IgD-negative memory B cell (primary cell): Measurements from ENCODE around the gene TSPAN31. TPM values are rescaled to one million over a fixed set of nuclear protein-coding genes. Genes with fewer than 3 reads are reported as not detected.

Experiments
- H3K27ac Mint-ChIP-seq, 3 donors: one replicate each; pipeline ENCODE4 v1.8.0; 2020 to 2022; ENCODE audit warnings: mild to moderate bottlenecking in 3 of 3, mixed read lengths in 3 of 3, moderate library complexity in 1 of 3
- H3K27me3 Mint-ChIP-seq: one replicate; pipeline ENCODE4 v1.8.0; 2021; ENCODE audit warnings: mixed read lengths
- H3K36me3 Mint-ChIP-seq: one replicate; pipeline ENCODE4 v1.8.0; 2020; ENCODE audit warnings: mild to moderate bottlenecking, mixed read lengths
- H3K4me1 Mint-ChIP-seq, 3 donors: one replicate each; pipeline ENCODE4 v1.8.0; 2020 to 2022; ENCODE audit warnings: mixed read lengths in 3 of 3, mild to moderate bottlenecking in 1 of 3
- H3K4me3 Mint-ChIP-seq, 4 donors: one replicate each; pipeline ENCODE4 v1.8.0; 2020 to 2022; ENCODE audit warnings: mild to moderate bottlenecking in 4 of 4, mixed read lengths in 4 of 4, moderate library complexity in 3 of 4
- H3K9me3 Mint-ChIP-seq, 3 donors: one replicate each; pipeline ENCODE4 v1.8.0; 2020 to 2021; ENCODE audit warnings: mixed read lengths in 3 of 3, mild to moderate bottlenecking in 1 of 3
- polyA plus RNA-seq: library from polyadenylated mRNA; unstranded; fragments of 300-500 nt; fragmentation: Illumina TruSeq; gene quantifications from one replicate; pipeline ENCODE4 v1.2.3, GENCODE V29; 2021

Gene TSPAN31
- polyA plus RNA-seq, 1 donor from 2014 or later = 52.8 TPM

DNA sequence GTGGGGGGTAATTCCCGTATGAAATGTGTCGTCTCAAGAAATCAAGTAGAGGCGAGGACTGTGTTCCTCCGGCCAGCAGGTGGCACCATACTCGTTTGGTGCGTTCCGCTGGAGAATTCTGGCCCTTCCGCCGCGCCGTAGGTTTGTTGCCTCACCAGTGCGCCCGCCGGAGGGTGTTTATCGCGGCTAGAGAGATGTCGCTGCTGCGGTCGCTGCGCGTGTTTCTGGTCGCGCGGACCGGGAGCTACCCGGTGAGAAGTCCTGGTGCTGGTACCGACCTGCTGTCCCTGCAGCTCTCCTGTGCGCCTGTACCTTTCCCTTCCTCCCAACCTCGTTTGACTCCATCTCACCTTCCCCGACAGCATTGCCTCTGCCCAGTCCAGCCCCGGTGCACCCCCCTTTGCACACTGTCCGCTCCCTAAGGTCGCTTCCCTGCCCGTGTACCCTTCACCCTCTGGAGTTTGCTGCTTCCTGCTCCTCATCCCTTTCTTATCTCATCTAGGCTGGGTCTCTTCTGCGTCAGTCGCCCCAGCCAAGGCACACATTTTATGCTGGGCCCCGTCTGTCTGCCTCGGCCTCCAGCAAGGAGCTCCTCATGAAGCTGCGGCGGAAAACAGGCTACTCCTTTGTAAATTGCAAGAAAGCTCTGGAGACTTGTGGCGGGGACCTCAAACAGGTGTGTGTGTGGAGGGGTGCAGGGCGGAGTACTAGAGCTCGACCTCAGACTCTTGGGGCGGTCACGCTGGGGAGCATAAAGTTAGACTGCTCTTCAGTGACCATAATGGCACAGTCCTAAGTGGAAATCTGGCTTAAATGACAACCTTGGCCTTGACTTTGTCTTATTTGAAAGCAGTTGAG is 38.0 kb downstream of the TSPAN31 start, which contains the start of gene TSFM:
Gene TSFM (plus strand): TSS at position 180 of the 858 bp plus-strand sequence. CDS start 15 bp downstream, at position 195.
- peaks cover 3% of the 10 kb centered on the region for H3K36me3 Mint-ChIP-seq
- no peaks in the 10 kb centered on the region for H3K9me3 Mint-ChIP-seq
- H3K27ac Mint-ChIP-seq = peak within 1 kb of the TSS; percentile 93 to 99 (median 96)
- H3K4me1 Mint-ChIP-seq = peaks cover 11 to 20% (median 11%) of the 10 kb centered on the region in 3 donors
- H3K27me3 Mint-ChIP-seq = no peaks in the 10 kb centered on the region
- H3K4me3 Mint-ChIP-seq = peak within 1 kb of the TSS; percentile 96 to 100 (median 100)

DNA sequence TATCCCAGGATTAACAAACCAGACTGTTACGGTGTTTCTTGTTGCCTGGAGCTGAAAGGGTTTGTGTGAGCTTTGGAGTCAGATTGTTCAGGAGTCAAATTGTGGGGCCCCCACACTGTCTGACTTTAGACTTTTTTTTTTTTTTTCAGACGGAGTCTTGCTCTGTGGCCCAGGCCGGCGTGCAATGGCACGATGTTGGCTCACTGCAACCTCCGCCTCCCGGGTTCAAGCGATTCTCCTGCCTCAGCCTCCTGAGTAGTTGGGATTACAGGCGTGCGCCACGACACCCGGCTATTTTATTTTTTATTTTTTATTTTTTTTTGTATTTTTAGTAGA is 38.6 kb downstream of the TSPAN31 start:
- Mint-ChIP-seq H3K27me3 (no peaks in the 10 kb centered on the region), H3K36me3 (peaks cover 3% of the 10 kb centered on the region), H3K9me3 (no peaks in the 10 kb centered on the region), H3K4me1 (peaks cover 11 to 20% (median 11%) of the 10 kb centered on the region in 3 donors), H3K4me3 (peak overlapping the region; percentile 96 to 100 (median 100)), H3K27ac (peak overlapping the region in 2 of 3 donors; percentile 93 to 99)

DNA sequence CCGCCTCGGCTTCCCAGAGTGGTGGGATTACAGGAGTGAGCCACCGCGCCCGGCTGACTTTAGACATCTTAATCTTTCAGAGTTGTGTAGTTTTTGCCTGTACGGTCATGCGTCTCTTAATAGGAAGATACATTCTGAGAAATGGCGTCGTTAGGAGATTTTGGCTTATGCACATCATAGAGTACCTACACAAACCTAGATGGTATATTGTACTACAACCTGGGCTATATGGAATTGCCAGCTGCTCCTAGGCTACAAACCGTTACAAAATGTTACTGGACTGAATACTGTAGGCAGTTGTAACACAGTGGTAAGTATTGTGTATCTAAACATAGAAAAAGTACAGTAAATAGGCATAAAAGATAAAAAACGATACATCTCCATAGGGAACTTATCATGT is 39.0 kb downstream of the TSPAN31 start:
- no peaks in the 10 kb centered on the region for H3K9me3 Mint-ChIP-seq
- peak overlapping the region in 1 of 3 donors; percentile 75 for H3K27ac Mint-ChIP-seq
- H3K4me1 Mint-ChIP-seq = peaks cover 11 to 20% (median 11%) of the 10 kb centered on the region in 3 donors
- H3K4me3 Mint-ChIP-seq = peak overlapping the region; percentile 58 to 96 (median 73)
- peaks cover 3% of the 10 kb centered on the region for H3K36me3 Mint-ChIP-seq
- H3K27me3 Mint-ChIP-seq = no peaks in the 10 kb centered on the region

DNA sequence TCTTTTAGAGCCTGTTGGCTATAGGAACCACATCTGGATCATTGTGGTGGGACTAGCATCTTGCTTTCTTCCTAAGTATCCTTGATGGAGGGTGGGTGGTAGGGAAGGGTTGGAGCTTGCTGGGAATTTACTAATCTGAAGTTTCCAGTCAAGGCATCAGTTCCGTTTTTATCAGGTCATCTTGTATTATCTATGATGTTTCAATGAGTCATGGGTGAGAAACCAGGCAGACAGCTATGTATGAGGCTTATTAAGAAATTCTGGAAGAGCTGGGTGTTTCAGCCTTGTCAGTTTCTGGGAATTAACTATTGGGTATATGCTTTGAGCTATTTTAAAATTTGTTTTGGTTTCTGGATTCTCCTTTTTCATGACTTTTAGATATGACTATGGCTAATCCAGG is 49.1 kb downstream of the TSPAN31 start:
- Mint-ChIP-seq H3K27me3 (no peaks in the 10 kb centered on the region), H3K27ac (peak overlapping the region in 1 of 3 donors; percentile 73), H3K4me3 (peak overlapping the region in 1 of 4 donors; percentile 55), H3K4me1 (peaks cover 0 to 1% (median 0%) of the 10 kb centered on the region in 3 donors), H3K9me3 (no peaks in the 10 kb centered on the region), H3K36me3 (no peaks in the 10 kb centered on the region)

DNA sequence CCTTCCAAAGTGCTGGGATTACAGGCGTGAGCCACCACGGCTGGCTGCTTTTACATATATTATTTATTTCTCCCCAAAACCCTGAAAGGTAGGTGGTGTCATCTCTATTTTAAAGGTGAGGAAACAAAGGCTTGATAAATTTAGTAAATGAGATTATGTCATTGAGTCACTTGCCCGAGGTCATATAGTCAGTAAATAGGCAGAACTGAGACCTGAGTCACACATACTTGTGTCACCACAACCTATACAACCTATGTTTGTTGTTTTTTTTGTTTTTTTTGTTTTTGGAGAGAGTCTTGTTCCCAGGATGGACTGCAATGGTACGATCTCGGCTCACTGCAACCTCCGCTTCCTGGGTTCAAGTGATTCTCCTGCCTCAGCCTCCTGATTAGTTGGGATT is 50.5 kb downstream of the TSPAN31 start:
- Mint-ChIP-seq H3K27ac (peak overlapping the region in 1 of 3 donors; percentile 73), H3K4me1 (no peaks in the 10 kb centered on the region), H3K4me3 (no peak overlapping the region), H3K36me3 (no peaks in the 10 kb centered on the region), H3K9me3 (no peaks in the 10 kb centered on the region), H3K27me3 (no peaks in the 10 kb centered on the region)

DNA sequence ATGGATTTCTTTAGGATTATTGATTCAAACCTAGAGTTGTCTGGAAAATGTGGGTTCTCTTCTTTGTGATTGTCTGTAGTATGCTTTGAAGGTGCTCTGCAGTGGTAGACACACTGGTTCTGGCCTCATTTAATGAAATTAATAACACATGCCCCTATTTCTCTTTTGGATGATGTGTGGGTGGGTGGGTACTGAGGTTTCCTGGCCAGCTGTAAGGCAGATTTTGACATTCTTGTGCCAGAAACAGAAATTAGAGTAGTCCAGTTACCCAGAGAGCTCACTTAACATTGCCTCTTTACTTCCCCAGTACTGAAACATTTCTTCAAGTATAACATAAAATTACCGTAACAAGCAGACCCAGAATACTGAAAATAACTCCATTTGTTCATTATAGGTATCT is 52.2 kb downstream of the TSPAN31 start:
- no peak overlapping the region for H3K4me3 Mint-ChIP-seq
- H3K36me3 Mint-ChIP-seq = no peaks in the 10 kb centered on the region
- no peaks in the 10 kb centered on the region for H3K9me3 Mint-ChIP-seq
- H3K4me1 Mint-ChIP-seq = no peaks in the 10 kb centered on the region
- no peak overlapping the region for H3K27ac Mint-ChIP-seq
- no peaks in the 10 kb centered on the region for H3K27me3 Mint-ChIP-seq

DNA sequence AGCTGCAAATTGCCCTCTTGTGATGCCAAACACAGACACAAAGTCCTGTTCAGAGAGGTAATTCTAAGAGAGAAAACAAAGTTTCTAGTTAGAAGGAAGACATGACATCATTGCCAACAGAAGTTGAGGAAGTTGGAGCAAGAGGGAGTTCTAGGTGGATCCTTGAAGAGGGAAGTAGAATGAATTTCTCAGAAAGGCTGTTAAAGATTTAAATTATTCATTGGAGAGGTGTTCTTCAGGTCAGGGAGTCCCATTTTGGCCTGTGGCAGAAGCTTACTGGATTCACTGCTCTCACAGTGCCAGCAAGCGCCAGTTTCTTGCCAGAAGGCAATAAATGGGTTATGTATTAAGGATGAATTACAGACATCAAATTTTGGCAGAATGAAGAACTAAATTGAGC is 53.1 kb downstream of the TSPAN31 start:
- peak overlapping the region in 1 of 3 donors; percentile 27 for H3K27ac Mint-ChIP-seq
- H3K27me3 Mint-ChIP-seq = no peaks in the 10 kb centered on the region
- H3K4me1 Mint-ChIP-seq = no peaks in the 10 kb centered on the region
- H3K9me3 Mint-ChIP-seq = no peaks in the 10 kb centered on the region
- no peaks in the 10 kb centered on the region for H3K36me3 Mint-ChIP-seq
- H3K4me3 Mint-ChIP-seq = no peak overlapping the region

Other genes with a start within 250 kb of the TSPAN31 start
- 32.2 TPM for gene DDIT3, start 224.5 kb upstream of the TSPAN31 start, polyA plus RNA-seq
- 6.3 TPM for gene MBD6, start 222.2 kb upstream of the TSPAN31 start, polyA plus RNA-seq
- 79.0 TPM for gene DCTN2, start 197.8 kb upstream of the TSPAN31 start, polyA plus RNA-seq
- not detected for gene KIF5A, start 195.0 kb upstream of the TSPAN31 start, polyA plus RNA-seq
- 15.5 TPM for gene PIP4K2C, start 153.8 kb upstream of the TSPAN31 start, polyA plus RNA-seq
- 0.91 TPM for gene DTX3, start 140.2 kb upstream of the TSPAN31 start, polyA plus RNA-seq
- not detected for gene ARHGEF25, start 133.6 kb upstream of the TSPAN31 start, polyA plus RNA-seq
- gene B4GALNT1, start 111.8 kb upstream of the TSPAN31 start, polyA plus RNA-seq = not detected
- gene OS9, start 50.9 kb upstream of the TSPAN31 start, polyA plus RNA-seq = 70.4 TPM
- 4.1 TPM for gene AGAP2, start 6.3 kb upstream of the TSPAN31 start, polyA plus RNA-seq
- gene CDK4, start 7.3 kb downstream of the TSPAN31 start, polyA plus RNA-seq = 77.4 TPM
- gene MARCHF9, start 10.1 kb downstream of the TSPAN31 start, polyA plus RNA-seq = 11.9 TPM
- 0.09 TPM for gene CYP27B1, start 22.0 kb downstream of the TSPAN31 start, polyA plus RNA-seq
- gene METTL1, start 27.1 kb downstream of the TSPAN31 start, polyA plus RNA-seq = 15.9 TPM
- gene EEF1AKMT3, start 27.6 kb downstream of the TSPAN31 start, polyA plus RNA-seq = 1.5 TPM
- 27.1 TPM for gene TSFM, start 37.7 kb downstream of the TSPAN31 start, polyA plus RNA-seq
- gene AVIL, start 73.7 kb downstream of the TSPAN31 start, polyA plus RNA-seq = 0.19 TPM
- gene CTDSP2, start 101.7 kb downstream of the TSPAN31 start, polyA plus RNA-seq = 44.6 TPM
- gene ATP23, start 196.5 kb downstream of the TSPAN31 start, polyA plus RNA-seq = 18.3 TPM